AG09309 (cell line): Measurements from ENCODE around the gene HFE.

Experiments
- DNase-seq: peaks from one replicate; pipeline ENCODE4 v3.0.0-alpha.2; 2010; ENCODE audit warnings: low read depth
- H3K4me3 ChIP-seq: 2 replicates; pipeline ENCODE4 v1.5.1; 2011; ENCODE audit warnings: mild to moderate bottlenecking, low read depth, low read length, moderate library complexity; ENCODE audit not compliant: control insufficient read depth
- TF ChIP-seq, protein P1 (sequence below): IDR thresholded peaks from 2 replicates; pipeline ENCODE4 v1.5.1; 2011; ENCODE audit warnings: mild to moderate bottlenecking, low read depth, low read length, inconsistent platforms; ENCODE audit not compliant: insufficient read depth, control insufficient read depth; ENCODE audit errors: missing control alignments

Gene HFE

DNA sequence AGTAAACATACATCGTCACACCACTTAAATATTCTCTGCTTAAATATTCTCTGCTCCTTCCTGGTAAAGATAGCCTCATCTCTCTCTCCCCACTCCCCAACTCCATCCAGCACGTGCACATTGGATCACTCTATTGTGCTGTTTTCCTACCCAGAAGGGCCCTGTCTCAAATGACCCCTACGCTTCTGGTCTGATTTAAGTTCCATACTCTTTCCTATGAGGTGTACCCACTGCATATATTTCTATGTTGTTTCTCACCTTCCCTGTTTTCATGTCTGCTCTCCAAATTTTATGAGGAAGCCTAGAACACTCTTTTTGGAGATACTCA is 53.7 kb downstream of the HFE start:
- no peak overlapping the region for H3K4me3 ChIP-seq
- no peak for DNase-seq
- TF ChIP-seq, protein P1, sequence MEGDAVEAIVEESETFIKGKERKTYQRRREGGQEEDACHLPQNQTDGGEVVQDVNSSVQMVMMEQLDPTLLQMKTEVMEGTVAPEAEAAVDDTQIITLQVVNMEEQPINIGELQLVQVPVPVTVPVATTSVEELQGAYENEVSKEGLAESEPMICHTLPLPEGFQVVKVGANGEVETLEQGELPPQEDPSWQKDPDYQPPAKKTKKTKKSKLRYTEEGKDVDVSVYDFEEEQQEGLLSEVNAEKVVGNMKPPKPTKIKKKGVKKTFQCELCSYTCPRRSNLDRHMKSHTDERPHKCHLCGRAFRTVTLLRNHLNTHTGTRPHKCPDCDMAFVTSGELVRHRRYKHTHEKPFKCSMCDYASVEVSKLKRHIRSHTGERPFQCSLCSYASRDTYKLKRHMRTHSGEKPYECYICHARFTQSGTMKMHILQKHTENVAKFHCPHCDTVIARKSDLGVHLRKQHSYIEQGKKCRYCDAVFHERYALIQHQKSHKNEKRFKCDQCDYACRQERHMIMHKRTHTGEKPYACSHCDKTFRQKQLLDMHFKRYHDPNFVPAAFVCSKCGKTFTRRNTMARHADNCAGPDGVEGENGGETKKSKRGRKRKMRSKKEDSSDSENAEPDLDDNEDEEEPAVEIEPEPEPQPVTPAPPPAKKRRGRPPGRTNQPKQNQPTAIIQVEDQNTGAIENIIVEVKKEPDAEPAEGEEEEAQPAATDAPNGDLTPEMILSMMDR: no peak

GRCh38 chr6:26141378-26141904 is 54.2 kb downstream of the HFE start:
- TF ChIP-seq, protein P1: no peak
- DNase-seq: no peak
- no peak overlapping the region for H3K4me3 ChIP-seq

DNA sequence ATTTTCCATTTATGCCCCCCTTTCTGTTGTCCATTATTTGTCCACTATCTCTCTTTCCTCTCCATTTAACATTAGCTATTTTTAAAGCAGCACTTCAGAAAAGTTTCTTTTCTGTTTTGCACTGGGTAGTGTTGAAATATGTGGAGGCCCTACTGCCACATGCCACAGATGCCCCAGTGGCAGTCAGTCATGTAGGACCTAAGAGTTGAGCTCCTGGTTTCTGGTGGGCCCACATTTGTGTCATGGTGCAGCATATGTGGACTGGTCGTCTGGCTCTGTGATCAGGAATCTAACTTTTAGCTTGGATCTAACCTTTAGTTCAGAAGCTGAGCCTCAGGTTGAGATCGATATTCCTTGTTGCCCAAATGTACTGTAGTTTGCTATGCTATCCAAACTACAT is 54.8 kb downstream of the HFE start:
- TF ChIP-seq, protein P1: no peak
- no peak for DNase-seq
- H3K4me3 ChIP-seq: no peak overlapping the region
